AG10803 (cell line): Measurements from ENCODE around the gene MTCH2.
A peak's percentile ranks its signal among the peaks of the same experiment; 100 is the strongest.

Experiments
- DNase-seq: peaks from one replicate; pipeline ENCODE4 v3.0.0; 2010; ENCODE audit warnings: low read depth
- H3K4me3 ChIP-seq: 2 replicates; pipeline ENCODE4 v1.5.1; 2011; ENCODE audit warnings: mild to moderate bottlenecking, low read length, control low read depth
- TF ChIP-seq, protein P1 (sequence below): conservative IDR thresholded peaks from 2 replicates; pipeline ENCODE4 v1.5.1; 2011; ENCODE audit warnings: mild to moderate bottlenecking, low read length, control low read depth, inconsistent platforms

MTCH2 gene

DNA sequence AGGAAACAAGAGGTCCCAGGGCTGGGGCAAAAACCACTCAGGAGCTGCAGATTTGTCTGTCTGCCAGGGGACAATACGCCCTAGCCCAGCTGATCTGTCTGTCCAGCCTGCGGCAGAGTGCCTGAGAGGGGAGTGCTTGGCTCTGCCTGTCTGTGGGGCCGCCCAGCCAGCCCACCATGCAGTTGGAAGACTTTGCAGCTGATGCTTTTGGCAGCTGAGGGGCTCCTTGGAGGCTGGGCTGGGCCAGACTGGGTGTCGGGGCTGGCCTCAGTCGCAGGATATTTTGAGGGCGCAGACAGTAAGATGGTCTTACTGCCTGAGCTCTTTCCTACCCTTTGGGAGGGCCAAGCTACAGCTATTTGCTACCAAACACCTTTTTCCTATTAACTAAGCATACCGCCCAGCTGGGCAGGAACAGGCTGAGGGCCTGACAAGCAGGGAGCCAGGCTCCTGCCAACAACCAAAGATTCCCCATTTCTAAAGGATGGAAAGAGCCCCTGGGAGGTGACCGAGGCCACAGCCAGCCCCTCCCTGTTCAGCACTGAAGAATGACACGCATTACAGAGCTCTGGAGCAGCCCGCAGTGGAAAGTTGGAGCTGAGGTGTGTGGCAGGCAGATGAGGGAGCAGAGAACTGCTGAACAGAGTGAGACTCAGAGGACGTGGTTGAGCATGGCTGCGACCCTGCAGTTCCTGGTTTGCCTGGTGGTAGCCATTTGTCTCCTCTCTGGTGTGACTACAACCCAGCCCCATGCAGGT, 56.1 kb downstream of the MTCH2 start, which contains the start of gene FAM180B:
Gene FAM180B, plus strand, starts transcription at position 581 of the 758 bp plus-strand sequence. Its CDS starts 91 bp downstream, at position 672.
- H3K4me3 ChIP-seq, result no peak within 1 kb of the TSS
- TF ChIP-seq, protein P1, sequence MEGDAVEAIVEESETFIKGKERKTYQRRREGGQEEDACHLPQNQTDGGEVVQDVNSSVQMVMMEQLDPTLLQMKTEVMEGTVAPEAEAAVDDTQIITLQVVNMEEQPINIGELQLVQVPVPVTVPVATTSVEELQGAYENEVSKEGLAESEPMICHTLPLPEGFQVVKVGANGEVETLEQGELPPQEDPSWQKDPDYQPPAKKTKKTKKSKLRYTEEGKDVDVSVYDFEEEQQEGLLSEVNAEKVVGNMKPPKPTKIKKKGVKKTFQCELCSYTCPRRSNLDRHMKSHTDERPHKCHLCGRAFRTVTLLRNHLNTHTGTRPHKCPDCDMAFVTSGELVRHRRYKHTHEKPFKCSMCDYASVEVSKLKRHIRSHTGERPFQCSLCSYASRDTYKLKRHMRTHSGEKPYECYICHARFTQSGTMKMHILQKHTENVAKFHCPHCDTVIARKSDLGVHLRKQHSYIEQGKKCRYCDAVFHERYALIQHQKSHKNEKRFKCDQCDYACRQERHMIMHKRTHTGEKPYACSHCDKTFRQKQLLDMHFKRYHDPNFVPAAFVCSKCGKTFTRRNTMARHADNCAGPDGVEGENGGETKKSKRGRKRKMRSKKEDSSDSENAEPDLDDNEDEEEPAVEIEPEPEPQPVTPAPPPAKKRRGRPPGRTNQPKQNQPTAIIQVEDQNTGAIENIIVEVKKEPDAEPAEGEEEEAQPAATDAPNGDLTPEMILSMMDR, result no peak
- DNase-seq, result no peak

DNA sequence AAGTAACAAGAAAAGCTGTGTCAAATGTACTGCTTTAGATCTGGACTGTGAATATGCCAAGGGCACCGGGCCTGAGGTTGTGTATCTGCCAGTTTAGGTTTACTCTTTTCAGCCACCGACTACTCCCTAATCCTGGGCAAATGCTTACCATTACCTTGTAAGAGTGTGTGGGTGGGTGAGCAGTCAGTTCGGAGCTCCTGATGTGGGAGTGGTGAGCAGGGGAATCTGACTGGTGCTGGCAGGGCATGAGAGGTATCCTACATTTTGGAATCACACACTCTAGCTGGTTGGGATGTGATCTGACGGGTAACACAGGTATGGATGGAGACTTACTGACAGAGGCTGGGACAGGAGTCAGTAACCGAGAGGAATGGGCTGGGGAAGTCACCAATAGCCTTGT, 58.5 kb downstream of the MTCH2 start:
- TF ChIP-seq, protein P1, result no peak
- no peak overlapping the region for H3K4me3 ChIP-seq
- no peak for DNase-seq

DNA sequence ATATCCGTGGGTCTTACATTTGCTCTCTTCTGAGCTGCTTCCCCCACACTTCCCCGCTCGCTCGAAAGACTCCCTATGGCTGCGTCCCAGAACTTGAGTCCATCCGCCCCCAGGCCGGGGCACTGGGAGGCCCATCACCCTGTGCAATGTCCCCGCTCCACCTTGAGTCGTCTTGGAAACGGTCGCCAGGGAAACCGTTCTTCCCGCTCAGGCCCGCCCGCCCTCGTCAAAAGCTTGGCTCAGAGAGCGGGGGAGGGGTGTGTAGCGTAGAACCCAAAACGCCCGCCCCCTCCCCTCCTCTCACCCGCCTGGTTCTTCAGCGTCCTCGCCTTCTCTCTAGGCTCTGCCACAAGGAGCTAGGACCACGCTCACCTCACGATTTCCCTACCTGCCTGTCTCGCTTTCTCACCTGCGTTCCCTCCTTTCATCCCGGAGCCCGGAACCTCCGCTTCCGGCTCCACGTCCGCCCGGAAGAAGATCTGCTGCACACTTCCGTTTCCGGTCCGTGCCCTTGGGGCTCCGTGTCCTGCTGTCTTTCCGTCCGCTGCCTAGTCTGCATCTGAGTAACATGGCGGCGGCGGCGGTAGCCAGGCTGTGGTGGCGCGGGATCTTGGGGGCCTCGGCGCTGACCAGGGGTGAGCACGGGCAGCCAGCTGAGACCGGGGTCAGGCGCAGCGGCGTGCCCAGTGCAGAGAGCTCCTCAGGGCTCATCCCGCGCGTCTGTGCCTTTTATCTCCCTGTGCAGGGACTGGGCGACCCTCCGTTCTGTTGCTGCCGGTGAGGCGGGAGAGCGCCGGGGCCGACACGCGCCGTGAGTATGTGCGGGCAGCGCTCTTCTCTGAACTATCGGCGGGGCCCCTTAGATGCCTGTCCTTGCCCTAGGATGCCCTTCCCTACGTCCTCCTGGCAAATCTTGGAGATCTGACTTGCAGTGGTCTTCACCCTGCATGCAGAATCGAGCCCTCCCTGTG, 63.5 kb downstream of the MTCH2 start, which contains the start of the genes KBTBD4 and NDUFS3:
Gene KBTBD4, minus strand, starts transcription at position 447 of the 971 bp plus-strand sequence. Its CDS starts 19 bp downstream, at position 428.
Gene NDUFS3, plus strand, starts transcription at position 551 of the 971 bp plus-strand sequence. Its CDS starts 18 bp downstream, at position 569.
- H3K4me3 ChIP-seq, result peak within 1 kb of the TSS; percentile 97
- TF ChIP-seq, protein P1, result no peak
- peak; percentile 85 for DNase-seq

DNA sequence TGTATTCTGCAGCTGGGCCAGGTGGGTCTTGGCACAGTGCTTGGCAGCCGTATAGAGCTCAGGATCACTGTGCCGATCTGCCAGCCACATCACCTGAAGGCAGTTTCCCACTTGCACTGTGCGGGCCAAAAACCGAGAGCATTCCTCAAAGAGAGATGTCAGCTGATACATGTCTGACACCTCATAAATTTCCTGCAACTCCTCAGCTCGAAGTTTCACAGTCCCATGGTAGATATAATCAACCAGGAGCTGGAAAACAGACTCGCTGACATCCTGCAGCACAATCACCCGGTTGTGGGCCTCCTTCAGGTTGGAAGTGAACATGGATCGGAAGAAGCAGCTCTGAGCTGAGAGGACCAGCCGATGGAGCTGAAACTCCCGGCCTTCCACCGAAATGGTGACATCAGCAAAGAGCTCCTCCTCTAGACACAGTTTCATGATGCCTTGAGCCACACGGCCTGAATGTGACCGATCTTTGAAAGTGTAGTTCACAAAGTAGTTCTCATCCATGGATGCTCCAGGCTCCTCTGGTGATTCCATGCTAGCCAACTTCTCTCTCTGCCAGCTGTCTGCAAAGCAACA, 64.8 kb downstream of the MTCH2 start:
- TF ChIP-seq, protein P1, result no peak
- DNase-seq, result no peak
- H3K4me3 ChIP-seq, result peak overlapping the region; percentile 97

DNA sequence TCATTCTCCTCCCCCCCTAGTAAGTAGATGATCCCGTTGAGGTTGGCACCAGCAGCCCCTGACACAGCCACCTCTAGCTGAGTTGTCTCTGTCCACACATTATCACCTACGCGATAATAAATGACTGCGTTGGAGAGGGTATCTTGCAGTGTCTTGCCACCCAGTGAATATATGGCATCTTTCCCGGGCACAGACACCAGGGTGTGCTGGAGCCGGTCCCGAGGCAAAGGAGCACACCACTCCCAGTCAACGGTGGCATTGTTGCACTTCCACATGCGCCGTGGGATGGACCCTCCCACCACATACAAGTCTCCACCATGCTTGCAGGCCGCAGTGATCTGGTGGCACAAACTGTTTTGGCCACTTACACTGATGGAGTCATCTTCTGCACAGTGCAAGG, 69.0 kb downstream of the MTCH2 start:
- DNase-seq, result no peak

DNA sequence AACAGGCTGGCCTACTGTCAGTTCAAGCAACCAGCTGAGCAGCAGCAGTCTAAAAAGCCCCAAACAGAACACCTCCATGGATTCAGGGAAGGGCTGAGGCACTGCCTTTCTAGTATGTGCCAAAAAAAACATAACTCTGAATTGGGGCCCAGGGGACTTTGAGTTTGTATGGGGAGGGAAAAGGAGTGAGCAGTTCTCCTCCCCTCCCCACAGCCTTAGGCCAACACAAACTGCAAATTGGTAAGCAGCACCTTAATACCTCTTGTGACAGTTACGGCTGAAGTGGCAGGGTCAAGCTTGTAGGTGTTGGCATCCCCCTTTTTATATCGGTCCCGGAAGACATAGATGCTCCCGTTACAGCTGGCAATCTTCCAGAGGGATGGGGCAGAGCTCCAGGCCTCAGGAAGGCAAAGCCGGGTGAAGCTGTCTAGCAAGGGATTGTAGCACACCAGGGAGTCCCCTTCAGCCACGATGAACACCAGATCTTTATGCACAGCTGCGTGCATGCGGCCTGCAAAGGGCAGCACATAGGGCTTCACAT, 69.6 kb downstream of the MTCH2 start:
- no peak overlapping the region for H3K4me3 ChIP-seq
- no peak for DNase-seq

More for the DNA sequence above, 69.0 kb downstream of the MTCH2 start:
- H3K4me3 ChIP-seq, result no peak overlapping the region
- TF ChIP-seq, protein P1, result no peak

More for the DNA sequence above, 69.6 kb downstream of the MTCH2 start:
- TF ChIP-seq, protein P1, result no peak
